Measurements from ENCODE around the gene NECAP2.

DNA sequence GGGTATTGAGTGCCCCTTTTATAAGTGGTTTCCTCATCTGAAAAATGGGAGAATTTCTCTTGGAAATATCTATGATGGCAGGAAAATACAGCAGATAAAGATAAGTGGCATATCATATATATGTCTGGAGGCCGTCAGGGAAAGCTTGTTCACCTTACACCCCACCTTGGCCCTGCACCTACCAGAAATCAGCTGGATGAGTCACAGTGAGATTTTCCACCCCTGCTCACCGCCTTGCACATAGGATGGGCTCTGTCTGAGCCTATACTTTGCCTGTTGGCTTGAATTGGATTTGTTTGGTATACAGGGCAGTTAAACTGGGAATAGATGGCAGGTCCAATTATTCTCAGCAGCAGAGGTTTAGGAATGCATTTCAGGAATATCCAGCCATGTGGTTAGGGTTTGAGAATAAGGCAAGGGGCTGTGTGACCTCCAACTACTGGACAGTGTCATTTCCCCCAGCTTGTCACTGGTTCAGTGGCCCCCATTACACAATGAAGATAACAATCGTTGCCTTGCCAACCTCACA is 3.5 kb upstream of the NECAP2 start, which contains the start of gene SPATA21:
- TF ChIP-seq BACH2 (CRISPR knock-in tag; IDR thresholded peaks at IDR 0.05; ENCODE audit: borderline replicate concordance) (no peak), CSDC2 (CRISPR knock-in tag; IDR thresholded peaks at IDR 0.05) (no peak), ARNTL (CRISPR knock-in tag; IDR thresholded peaks at IDR 0.05; ENCODE audit: borderline replicate concordance, low read depth) (no peak), ZFP3 (CRISPR knock-in tag; IDR thresholded peaks at IDR 0.05) (no peak), ZNF565 (CRISPR knock-in tag; conservative IDR thresholded peaks at IDR 0.05; ENCODE audit: low read depth) (no peak)

Measured in SK-N-SH treated with all-trans-retinoic acid at 6 μM for 48 hours (cell line).